ENCODE results near the gene DPPA4. TPM values are rescaled to one million over a fixed set of nuclear protein-coding genes. Genes with fewer than 3 reads are reported as not detected.

The DPPA4 gene
- total RNA-seq: under 1 TPM in 2 of 6 donors, not detected in 4; 0.37 to 0.77 TPM

GRCh38 chr3:109337393-109337792 is at the start of gene DPPA4:
Gene DPPA4, minus strand, starts transcription at chr3:109337546. Its CDS starts 29 bp downstream, at chr3:109337517.
- Histone ChIP-seq H3K9me3 (no peaks in the 10 kb centered on the region), H3K27me3 (peaks cover 0 to 3% (median 0%) of the 10 kb centered on the region in 4 donors), H3K4me3 (peak within 1 kb of the TSS in 3 of 4 donors; percentile 7 to 39 (median 25)), H3K27ac (no peak within 1 kb of the TSS), H3K36me3 (no peaks in the 10 kb centered on the region), H3K4me1 (peaks cover 0 to 9% (median 0%) of the 10 kb centered on the region in 4 donors)
- ATAC-seq (ENCODE audit: low FRiP score in 2 of 2) (no peak), DNase-seq (no peak)
- 45 to 52% methylated on average over 5 of the region's 5 CpGs for WGBS, 2 donors
- TF ChIP-seq EP300 (IDR thresholded peaks at IDR 0.05) (no peak), POLR2A (IDR thresholded peaks at IDR 0.05) (no peak), POLR2AphosphoS5 (IDR thresholded peaks at IDR 0.05) (no peak), CTCF (IDR thresholded peaks at IDR 0.05) (no peak)

GRCh38 chr3:109385442-109386318 is 48.3 kb upstream of the DPPA4 start:
- Histone ChIP-seq H3K4me3 (no peak overlapping the region), H3K4me1 (no peaks in the 10 kb centered on the region), H3K9me3 (no peaks in the 10 kb centered on the region), H3K27ac (no peak overlapping the region), H3K36me3 (no peaks in the 10 kb centered on the region), H3K27me3 (no peaks in the 10 kb centered on the region)
- DNase-seq (no peak), ATAC-seq (ENCODE audit: low FRiP score in 2 of 2) (no peak)
- WGBS, 2 donors: 61 to 65% methylated on average over 5 to 7 of the region's 7 CpGs
- no peak for TF ChIP-seq CTCF (IDR thresholded peaks at IDR 0.05)
- no peak for TF ChIP-seq EP300 (IDR thresholded peaks at IDR 0.05)
- no peak for TF ChIP-seq POLR2A (IDR thresholded peaks at IDR 0.05)
- TF ChIP-seq POLR2AphosphoS5 (IDR thresholded peaks at IDR 0.05): no peak

GRCh38 chr3:109384164-109384563 is 46.8 kb upstream of the DPPA4 start:
- no peaks in the 10 kb centered on the region for H3K9me3 ChIP-seq
- H3K4me3 ChIP-seq: no peak overlapping the region
- no peak overlapping the region for H3K27ac ChIP-seq
- no peaks in the 10 kb centered on the region for H3K4me1 ChIP-seq
- ATAC-seq (ENCODE audit: low FRiP score in 2 of 2): no peak
- WGBS, 2 donors: 69 to 88% methylated on average over 1 of the region's 1 CpG
- no peak for DNase-seq
- no peaks in the 10 kb centered on the region for H3K27me3 ChIP-seq
- H3K36me3 ChIP-seq: no peaks in the 10 kb centered on the region
- TF ChIP-seq POLR2A (IDR thresholded peaks at IDR 0.05) (no peak), EP300 (IDR thresholded peaks at IDR 0.05) (no peak), POLR2AphosphoS5 (IDR thresholded peaks at IDR 0.05) (no peak), CTCF (IDR thresholded peaks at IDR 0.05) (no peak)

- H3K36me3 ChIP-seq: no peaks in the 10 kb centered on the region
- H3K4me3 ChIP-seq: no peak overlapping the region
- 56 to 59% methylated on average over 7 of the region's 7 CpGs for WGBS, 2 donors
These were observed 45.2 kb upstream of the DPPA4 start for GRCh38 chr3:109382588-109382987.

More at GRCh38 chr3:109382588-109382987, 45.2 kb upstream of the DPPA4 start:
- DNase-seq (no peak), ATAC-seq (ENCODE audit: low FRiP score in 2 of 2) (no peak)
- no peaks in the 10 kb centered on the region for H3K27me3 ChIP-seq
- no peaks in the 10 kb centered on the region for H3K4me1 ChIP-seq
- no peak overlapping the region for H3K27ac ChIP-seq
- H3K9me3 ChIP-seq: no peaks in the 10 kb centered on the region
- no peak for TF ChIP-seq EP300 (IDR thresholded peaks at IDR 0.05)
- no peak for TF ChIP-seq POLR2AphosphoS5 (IDR thresholded peaks at IDR 0.05)
- no peak for TF ChIP-seq CTCF (IDR thresholded peaks at IDR 0.05)
- TF ChIP-seq POLR2A (IDR thresholded peaks at IDR 0.05): no peak
